Skin epidermis (tissue), 12 donors: ENCODE results near the gene PRKG1.
"Not testable (repeated sequence)": the region's sequence is repeated elsewhere in the genome, so short reads cannot be mapped to it uniquely, and the experiment has no call there.

Experiments
- H3K27ac ChIP-seq, 21 experiments: fragments of 200-600 bp; sonication (generic) in 11 of 21; one replicate each; pipeline ENCODE4 v1.5.0; 2020; ENCODE audit warnings: mild to moderate bottlenecking in 3 of 21, inconsistent platforms in 2 of 21, moderate library complexity in 2 of 21
- H3K4me3 ChIP-seq, 7 experiments: fragments of 200-600 bp; sonication (generic) in 2 of 7; one replicate each; pipeline ENCODE4 v1.5.0; 2020; ENCODE audit warnings: inconsistent platforms in 2 of 7, mild to moderate bottlenecking in 2 of 7, moderate library complexity in 1 of 7

Gene PRKG1

DNA sequence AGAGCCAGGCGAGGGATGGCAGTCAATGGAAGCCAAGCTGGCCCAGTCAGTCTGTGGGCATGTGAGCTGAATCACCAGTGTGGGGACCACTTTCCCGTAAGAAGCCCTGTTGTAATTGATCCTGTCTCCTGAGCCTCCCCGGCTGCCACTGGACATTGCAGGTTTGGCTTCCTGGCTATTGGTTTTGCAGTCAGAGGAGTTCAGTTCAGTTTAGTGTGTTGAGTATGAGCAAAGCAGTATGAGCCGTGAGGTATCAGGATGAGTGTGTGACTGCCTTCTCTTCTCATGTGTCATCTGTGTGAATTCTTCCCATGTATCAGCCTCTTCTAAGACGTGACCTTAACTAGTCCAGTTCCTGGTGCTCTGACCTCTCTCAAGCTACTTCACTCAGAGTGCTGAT lies 227.4 kb downstream of the PRKG1 start:
- Histone ChIP-seq H3K27ac (peak overlapping the region in 4 of 21 experiments; percentile 17 to 72 (median 50)), H3K4me3 (no peak overlapping the region)

DNA sequence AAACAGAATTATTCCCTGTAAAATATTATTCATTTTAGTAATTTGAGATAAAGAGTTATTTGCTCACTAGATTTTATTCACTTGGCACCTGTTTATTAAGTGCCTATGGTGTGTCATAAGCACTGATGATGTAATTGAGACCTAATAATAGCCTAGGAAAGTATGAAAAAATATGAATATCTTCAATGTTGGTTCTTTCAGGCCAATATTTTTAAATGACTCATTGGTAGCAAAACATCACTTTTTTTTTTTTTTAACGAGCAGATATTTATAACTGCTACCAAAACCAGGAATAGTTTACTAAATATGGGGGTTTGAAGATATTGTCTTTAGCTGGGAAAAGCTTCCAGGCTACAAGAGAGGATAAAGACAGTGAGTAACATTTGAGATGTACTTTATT lies 228.0 kb downstream of the PRKG1 start:
- peak overlapping the region in 3 of 21 experiments; percentile 2 to 55 (median 17) for H3K27ac ChIP-seq

DNA sequence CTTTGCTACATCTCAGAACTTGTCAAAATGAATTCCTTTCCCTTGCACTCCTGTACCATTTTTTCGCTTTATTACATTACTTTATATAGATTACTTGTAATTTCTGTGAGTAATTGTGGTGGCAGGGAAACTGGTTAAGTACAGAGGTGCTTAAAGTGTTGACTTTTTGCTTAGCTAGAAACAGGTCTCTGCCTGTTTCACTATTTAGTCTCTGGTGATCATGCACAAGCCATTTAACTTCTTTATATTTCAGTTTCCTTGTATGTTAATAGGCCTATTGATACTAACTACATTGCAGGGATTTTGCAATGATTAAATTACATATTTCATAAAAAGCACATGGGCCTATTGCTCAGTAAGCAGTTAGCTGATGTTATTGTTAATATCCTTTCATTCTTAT lies 233.8 kb downstream of the PRKG1 start:
- H3K4me3 ChIP-seq, result no peak overlapping the region
- H3K27ac ChIP-seq, result no peak overlapping the region

More for the DNA sequence above, 228.0 kb downstream of the PRKG1 start:
- H3K4me3 ChIP-seq, result no peak overlapping the region

DNA sequence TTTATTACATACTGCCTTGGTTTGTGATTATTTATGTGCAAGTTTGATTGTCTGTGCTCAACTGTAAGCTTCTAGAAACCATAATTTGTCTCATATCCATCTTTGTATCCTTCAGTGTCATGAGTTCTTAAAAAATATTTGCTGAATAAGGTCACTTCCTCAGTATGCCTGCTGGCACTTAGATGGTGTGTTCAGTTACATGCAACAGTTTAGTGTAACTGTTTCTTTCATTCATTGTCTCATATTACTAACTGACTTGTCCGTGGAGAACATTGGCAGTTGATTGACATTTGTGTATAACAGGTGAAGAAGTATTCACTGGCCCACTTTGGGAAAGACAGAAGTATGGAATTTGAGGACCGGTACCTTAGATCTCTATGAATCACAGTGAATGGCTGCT lies 236.9 kb downstream of the PRKG1 start:
- no peak overlapping the region for H3K4me3 ChIP-seq
- H3K27ac ChIP-seq, result no peak overlapping the region

DNA sequence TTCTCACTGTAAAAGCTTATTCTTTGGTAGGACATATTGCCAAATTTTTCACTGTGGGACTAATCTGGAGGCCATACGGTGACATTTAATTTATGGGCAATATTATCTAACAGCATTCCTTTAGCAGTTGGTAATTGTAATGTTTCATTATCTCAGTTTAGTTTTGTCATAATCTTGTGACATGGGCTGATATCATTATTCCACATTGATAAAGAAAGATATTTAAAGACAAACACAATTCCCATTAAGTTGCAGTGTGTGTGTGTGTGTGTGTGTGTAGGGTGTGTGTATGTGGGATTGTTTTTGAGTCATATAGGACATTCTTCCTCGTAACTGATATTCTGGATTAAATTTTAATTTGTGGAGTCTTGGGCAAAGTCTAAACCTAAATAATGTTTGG lies 238.5 kb downstream of the PRKG1 start:
- no peak overlapping the region for H3K4me3 ChIP-seq

DNA sequence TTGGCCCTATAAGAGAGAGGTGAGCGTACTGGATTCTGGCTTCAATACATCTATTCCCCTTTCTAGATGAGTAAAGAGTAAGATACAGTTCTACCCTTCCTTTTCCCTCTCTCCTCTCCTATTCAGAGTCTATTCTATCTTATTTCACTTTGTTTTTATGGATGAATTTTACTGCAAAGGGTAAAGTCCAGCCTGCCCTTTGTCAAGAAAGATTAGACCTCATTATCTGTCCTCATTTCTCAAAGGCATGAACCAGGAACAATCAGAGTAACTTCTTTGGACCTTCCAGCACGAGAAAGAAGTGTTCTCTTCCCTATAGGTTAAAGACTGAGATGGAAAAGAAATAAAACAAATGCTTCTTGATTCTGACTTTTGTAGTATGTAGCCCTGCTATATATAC lies 239.0 kb downstream of the PRKG1 start:
- Histone ChIP-seq H3K4me3 (no peak overlapping the region), H3K27ac (no peak overlapping the region)

More for the DNA sequence above, 238.5 kb downstream of the PRKG1 start:
- H3K27ac ChIP-seq, result no peak overlapping the region

DNA sequence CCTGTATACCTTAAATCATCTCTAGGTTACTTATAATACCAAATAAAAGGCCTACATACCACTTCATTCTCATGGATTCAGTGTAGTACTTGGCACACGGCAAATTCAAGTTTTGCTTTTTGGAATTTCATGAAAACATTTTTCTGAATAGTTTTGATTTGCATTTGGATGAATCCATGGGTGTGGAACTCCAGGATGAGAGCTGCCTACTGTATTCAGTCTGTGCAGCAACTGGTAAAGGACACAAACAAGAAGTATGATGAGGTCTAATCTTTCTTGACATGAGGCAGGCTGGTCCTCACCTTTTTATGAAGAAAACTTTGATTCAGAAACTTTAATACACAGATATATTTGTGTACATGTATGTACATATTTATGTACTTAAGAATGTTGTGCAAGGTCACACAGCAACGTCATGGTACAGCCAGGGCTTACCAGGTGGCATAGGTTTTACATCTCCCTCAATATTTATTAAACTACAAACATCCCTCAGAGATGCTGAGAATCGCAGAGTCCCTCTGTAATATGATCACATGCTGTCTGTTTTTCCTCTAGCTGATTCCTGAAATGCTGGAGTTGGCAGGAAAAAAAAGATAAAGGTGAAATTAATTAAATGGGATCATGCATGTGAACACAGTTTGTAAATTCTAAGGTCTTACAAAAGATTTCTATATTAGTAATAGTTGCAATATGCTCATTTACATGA lies 239.6 kb downstream of the PRKG1 start:
- Histone ChIP-seq H3K4me3 (no peak overlapping the region), H3K27ac (no peak overlapping the region)

DNA sequence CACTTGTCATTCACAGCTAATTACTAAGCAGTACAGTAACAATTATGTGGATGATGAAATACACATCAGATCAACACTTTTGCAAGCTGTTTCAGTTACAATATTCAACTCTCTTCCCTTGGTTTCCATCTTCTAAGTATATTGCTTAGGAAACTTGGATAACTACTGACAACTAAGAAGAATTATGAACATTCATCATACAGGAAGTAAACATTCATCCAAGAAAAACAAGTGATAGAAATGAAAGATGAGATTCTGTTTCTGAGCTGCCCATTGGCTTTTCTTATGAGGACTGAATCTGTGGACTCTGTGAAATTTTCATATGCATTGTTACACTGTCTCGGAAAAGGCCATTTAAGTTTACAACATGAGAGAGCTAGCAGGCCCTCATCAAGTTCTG lies 240.2 kb downstream of the PRKG1 start:
- Histone ChIP-seq H3K4me3 (no peak overlapping the region), H3K27ac (no peak overlapping the region)

DNA sequence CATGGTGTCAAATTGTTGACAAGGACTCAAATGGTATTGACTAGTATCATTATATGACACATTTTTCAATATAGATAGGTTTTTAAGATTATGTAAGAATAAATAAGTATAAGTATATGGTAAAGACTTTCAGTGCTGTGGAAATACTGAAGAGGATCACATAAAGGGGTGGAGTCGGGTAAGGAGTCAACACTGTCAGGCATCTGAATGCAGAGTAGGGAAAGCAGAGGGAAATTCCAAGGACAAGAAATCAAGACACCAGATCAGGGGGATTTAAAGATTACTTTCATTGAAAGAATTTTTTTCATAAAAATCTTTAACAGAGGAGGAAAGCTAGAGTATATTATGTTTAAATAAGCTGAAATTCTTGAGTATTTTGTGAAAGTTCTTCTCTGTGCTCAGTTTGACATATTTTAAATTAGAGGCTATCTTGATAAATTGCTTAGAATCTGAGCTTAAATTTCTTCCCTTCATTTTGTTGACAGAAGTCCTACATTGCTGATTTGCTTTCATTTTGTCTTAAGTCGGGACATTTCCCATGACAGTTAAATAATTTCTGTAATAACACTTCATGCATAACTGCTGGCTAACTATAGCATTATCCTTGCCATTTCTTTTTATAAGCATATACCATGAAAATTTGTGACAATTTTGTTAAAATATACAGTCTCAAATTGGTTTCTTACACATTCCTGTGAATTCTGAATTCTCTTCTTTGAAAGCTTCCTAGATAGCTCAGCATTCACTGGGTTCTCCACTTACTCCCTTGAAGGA lies 244.3 kb downstream of the PRKG1 start:
- Histone ChIP-seq H3K27ac (no peak overlapping the region), H3K4me3 (no peak overlapping the region)

DNA sequence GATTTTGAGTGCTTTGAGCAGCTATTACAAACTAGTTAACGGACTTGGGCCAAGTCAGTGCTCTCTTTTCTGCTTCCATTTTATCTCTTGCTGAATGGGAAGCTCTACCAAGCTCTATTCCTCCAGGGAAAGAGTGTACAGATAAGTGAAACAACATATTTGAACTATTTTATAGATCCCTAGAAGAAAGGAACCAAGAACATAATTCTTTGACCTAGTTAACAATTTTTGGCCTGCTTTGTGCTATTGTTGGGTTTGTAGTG lies 244.8 kb downstream of the PRKG1 start:
- Histone ChIP-seq H3K4me3 (no peak overlapping the region), H3K27ac (no peak overlapping the region)

DNA sequence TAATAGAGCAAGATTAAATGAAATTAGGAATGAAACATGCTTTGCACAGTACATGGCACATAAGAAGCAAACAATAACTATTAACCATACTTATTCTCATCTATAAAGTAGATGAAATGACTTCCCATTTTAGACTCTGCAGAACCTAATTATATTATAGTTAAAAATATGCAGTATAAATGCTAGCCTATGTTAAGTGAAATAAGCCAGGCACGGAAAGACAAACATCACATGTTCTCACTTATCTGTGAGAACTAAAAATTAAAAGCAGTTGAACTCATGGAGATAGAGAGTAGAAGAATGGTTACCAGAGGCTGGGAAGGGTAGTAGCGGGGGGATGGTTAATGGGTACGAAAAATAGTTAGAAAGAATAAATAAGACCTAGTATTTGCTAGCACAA lies 247.0 kb downstream of the PRKG1 start:
- no peak overlapping the region for H3K4me3 ChIP-seq
- H3K27ac ChIP-seq, result no peak overlapping the region

DNA sequence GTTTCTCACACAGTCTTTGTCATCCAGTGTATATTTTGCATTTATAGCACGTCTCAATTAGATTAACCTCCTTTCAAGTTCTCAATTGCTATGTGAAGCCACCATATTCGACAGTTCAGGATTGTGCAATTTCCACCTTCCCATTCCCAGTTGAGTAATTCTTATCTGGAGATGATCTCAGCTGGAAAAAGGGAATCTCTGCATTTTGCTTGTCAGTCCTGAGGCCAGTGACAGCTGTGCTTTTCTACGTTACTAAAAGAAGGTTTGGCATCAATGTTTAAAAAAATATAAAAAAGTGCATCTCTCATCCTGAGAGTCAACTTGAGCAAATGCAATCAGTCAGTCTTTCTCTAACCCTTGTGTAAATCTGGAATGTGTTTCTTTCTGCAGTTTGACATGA lies 247.7 kb downstream of the PRKG1 start:
- no peak overlapping the region for H3K27ac ChIP-seq
- no peak overlapping the region for H3K4me3 ChIP-seq

DNA sequence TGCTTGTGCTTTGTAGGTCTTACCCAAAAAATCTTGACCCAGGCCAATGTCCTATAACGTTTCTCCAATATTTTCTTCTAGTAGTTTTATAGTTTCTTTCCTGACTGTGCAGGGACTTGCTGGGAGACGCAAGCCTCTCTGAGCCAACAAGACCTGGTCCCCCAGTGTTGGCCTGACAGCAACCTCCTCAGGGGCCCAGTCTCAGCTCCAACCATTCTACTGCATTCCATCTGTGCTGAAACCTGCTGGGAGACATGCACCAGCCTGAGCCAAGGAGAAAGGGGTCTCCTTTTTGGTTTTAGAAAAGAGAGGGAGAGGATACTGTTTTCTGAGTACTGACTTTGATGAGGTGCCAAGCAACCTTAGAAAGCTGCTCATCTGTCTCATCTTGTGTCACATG lies 251.4 kb downstream of the PRKG1 start:
- no peak overlapping the region for H3K27ac ChIP-seq
- H3K4me3 ChIP-seq, result no peak overlapping the region

DNA sequence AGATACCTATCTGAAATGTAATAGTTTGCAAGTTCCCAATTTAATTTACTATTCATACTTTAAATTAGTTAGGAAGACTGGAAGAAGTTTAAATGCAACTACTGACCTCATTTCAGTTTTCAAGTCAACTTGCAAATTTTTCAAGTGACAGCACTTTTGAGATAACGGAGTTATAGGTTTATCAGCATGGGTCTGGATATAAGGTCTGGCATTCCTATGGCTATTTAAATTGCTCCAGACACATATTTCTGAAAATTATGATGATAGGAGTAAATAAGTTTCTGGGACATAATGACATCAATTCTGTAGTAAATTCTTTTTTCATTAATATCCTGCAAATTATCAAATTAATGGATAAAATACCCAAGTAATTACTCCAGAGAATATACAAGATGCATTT lies 251.9 kb downstream of the PRKG1 start:
- Histone ChIP-seq H3K4me3 (no peak overlapping the region), H3K27ac (no peak overlapping the region)

DNA sequence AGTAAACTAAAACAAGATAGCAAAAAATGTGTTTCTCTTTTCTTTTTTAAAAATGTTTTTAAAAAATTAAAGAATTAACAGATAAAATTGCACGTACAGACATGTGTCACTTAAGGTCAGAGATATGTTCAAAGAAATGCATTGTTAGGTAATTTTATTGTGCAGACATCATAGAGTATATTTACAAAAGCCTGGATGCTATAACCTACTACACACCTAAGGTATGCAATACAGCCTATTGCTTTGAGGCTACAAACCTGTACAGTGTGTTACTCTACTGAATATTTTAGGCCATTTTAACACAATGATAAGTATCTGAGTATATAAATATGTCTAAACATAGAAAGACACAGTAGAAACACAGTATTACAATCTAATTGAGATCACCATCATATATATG lies 253.1 kb downstream of the PRKG1 start:
- H3K4me3 ChIP-seq, result no peak overlapping the region
- no peak overlapping the region for H3K27ac ChIP-seq

DNA sequence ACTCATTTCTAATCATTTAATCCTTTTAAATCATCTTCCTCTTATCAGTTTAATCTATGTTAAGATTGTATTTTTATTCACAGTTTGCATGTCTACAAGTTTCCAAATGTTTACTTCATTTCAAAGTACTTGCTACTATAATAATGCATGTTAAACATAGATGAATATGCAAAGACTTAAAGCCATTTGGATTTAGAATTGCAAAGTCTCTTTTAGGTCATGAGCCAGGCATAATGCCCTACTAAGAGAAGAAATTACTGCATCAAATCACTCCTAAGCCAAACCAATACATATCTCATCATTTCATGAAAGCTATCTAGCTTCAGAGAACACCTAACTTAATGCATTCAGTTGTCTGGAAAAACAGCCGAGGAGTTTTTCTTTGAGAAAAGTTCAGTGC lies 266.1 kb downstream of the PRKG1 start:
- H3K4me3 ChIP-seq, result no peak overlapping the region
- no peak overlapping the region for H3K27ac ChIP-seq

DNA sequence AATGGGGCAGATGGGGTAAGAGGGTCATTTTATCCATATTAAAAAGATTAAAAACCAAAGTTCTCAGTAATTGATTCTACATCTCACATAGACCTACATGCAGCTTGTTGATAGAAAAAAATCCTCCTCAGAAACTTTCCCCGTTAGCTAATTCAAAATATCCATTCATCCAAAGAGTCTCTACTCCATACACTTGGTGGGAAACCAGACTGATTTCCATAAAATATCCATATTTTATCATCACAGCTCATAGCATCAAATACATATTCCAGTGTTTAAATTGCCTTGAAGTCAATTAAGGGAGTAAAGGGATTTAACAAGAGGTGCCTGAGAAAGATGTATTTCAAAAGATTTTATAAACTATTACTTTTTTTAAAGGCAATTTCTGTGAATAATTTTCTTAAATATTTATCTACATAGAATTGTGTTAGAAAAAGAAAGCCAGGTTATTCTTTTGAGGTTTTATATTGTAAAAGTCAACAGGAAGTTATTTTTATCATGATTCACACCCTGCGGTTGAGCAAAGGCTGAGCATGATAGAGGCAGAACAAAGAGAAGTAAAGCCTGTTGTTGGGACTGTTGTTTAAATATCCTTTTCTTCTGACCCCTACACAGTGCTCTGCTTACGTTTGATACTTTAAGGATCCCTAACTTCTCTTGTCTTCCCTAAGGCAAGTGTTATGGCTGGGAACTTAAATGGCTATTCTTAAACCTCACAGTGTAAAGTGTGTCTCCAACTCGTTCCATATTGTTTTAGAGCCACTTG lies 266.7 kb downstream of the PRKG1 start:
- H3K4me3 ChIP-seq, result no peak overlapping the region
- no peak overlapping the region for H3K27ac ChIP-seq

DNA sequence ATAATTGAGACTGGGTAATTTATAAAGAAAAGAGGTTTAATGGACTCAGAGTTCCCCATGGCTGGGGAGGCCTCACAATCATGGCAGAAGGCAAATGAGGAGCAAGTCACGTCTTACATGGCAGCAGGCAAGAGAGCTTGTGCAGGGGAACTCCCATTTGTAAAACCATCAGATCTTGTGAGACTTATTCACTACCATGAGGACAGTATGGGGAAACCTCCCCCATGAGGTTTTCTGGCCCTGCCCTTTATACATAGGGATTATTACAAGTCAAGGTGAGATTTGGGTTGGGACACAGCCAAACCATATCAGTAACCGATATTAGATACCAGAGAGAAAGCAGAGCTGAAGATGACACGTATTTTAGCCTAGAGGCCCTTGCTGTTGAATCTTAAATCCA lies 267.5 kb downstream of the PRKG1 start:
- H3K4me3 ChIP-seq, H3K27ac ChIP-seq: not testable (repeated sequence)

DNA sequence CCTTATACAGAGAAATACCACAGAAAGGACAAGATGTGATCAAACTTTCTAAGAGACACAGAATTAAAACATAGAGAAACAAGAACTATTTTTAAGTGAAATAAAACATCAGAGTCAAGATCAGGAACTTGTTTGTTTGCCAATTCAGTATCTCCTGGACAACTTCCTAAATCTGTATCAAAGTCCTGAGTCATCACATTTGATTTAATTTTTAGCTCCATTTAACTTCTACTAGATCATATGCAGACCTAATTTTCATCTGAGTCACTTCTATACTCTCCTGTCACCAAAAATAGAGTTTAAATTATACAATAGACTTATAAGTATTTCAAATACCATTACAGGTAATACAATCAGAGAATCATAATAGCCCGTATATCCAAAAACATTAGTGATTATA lies 268.1 kb downstream of the PRKG1 start:
- Histone ChIP-seq H3K4me3 (no peak overlapping the region), H3K27ac (no peak overlapping the region)

DNA sequence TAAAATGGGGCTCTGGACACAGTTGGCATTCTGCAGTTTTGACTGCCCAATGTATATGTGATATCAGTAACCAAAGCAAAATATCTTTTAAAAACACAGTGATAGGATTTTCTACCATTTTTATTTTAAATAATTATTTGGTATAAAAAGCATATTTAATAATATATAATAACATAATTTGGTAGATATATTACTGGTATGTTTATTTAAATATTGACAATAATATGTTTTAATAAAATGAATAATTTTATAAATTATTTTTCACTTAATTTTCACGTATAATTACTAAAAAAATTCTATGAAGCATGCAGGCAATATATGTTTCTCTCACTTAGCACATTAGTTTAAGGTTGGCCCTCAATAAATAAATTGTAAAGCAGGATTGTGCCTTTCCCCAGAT lies 269.1 kb downstream of the PRKG1 start:
- H3K27ac ChIP-seq, result no peak overlapping the region
- no peak overlapping the region for H3K4me3 ChIP-seq

DNA sequence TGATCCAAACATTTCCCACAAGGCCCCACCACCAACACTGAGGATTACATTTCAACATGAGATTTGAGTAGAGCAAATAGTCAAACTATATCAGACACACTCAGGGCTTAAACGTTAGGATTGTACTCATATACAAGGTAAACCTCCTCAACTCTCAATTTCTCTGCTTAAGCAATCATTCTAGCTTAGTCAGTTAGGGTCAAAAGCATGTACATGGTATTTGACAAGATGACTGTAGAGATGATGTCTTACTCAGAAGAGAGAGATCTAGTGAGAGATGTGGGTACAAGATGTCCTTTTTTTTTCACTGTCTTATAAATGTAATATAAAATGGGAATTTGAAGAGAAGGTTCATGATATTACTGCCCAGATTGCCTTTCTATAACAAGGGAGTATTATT lies 270.1 kb downstream of the PRKG1 start:
- Histone ChIP-seq H3K4me3 (no peak overlapping the region), H3K27ac (no peak overlapping the region)
